SK-N-SH (cell line): ENCODE results near the gene NRG3.

Experiments used
- NRF1 ChIP-seq: IDR thresholded peaks from 2 replicates; pipeline ENCODE4 v1.6.1; 2012; ENCODE audit warnings: low read depth, mild to moderate bottlenecking, low read length
- POLR2AphosphoS5 ChIP-seq: IDR thresholded peaks from 2 replicates; pipeline ENCODE4 v1.6.1; 2012; ENCODE audit warnings: low read depth, low read length
- SIN3A ChIP-seq: IDR thresholded peaks from 2 replicates; pipeline ENCODE4 v1.6.1; 2012; ENCODE audit warnings: low read depth, mild to moderate bottlenecking, low read length, moderate library complexity, borderline replicate concordance
- YY1 ChIP-seq: IDR thresholded peaks from 2 replicates; pipeline ENCODE4 v1.4.0; 2012; ENCODE audit warnings: low read depth, mild to moderate bottlenecking
- TF ChIP-seq, protein P1 (sequence below): fragments of 200-600 bp; sonication (generic); IDR thresholded peaks from 2 replicates; pipeline ENCODE4 v1.6.1; 2017; ENCODE audit warnings: antibody characterized with exemption, mild to moderate bottlenecking, moderate library complexity
- TF ChIP-seq, protein P2 (sequence below): IDR thresholded peaks from 2 replicates; pipeline ENCODE4 v1.6.1; 2012; ENCODE audit warnings: mild to moderate bottlenecking, low read depth, low read length, moderate library complexity
- TF ChIP-seq, protein P3 (sequence below): IDR thresholded peaks from 2 replicates; pipeline ENCODE4 v1.4.0; 2012; ENCODE audit warnings: low read depth

DNA sequence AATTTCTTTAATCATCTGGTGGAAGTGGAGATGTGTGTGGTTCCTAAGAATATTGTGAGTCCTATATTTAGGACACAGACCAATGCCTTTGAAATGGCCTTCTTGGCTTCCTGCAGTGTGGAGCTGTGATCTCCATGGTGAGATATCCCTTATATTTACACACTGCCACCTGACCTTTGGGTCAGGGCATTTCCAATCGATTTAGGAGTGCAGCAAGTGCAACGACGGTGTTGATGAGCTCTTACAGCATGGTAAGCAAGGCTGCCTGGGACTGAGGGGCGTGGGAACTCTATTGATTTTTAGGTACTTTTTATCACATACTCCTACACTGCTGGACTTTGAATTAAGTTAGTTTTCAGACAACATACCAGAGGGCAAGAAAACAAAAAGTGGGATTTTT, 146.0 kb downstream of the NRG3 start:
- TF ChIP-seq, protein P1, sequence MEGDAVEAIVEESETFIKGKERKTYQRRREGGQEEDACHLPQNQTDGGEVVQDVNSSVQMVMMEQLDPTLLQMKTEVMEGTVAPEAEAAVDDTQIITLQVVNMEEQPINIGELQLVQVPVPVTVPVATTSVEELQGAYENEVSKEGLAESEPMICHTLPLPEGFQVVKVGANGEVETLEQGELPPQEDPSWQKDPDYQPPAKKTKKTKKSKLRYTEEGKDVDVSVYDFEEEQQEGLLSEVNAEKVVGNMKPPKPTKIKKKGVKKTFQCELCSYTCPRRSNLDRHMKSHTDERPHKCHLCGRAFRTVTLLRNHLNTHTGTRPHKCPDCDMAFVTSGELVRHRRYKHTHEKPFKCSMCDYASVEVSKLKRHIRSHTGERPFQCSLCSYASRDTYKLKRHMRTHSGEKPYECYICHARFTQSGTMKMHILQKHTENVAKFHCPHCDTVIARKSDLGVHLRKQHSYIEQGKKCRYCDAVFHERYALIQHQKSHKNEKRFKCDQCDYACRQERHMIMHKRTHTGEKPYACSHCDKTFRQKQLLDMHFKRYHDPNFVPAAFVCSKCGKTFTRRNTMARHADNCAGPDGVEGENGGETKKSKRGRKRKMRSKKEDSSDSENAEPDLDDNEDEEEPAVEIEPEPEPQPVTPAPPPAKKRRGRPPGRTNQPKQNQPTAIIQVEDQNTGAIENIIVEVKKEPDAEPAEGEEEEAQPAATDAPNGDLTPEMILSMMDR = no peak
- TF ChIP-seq POLR2AphosphoS5 = no peak
- TF ChIP-seq, protein P2, sequence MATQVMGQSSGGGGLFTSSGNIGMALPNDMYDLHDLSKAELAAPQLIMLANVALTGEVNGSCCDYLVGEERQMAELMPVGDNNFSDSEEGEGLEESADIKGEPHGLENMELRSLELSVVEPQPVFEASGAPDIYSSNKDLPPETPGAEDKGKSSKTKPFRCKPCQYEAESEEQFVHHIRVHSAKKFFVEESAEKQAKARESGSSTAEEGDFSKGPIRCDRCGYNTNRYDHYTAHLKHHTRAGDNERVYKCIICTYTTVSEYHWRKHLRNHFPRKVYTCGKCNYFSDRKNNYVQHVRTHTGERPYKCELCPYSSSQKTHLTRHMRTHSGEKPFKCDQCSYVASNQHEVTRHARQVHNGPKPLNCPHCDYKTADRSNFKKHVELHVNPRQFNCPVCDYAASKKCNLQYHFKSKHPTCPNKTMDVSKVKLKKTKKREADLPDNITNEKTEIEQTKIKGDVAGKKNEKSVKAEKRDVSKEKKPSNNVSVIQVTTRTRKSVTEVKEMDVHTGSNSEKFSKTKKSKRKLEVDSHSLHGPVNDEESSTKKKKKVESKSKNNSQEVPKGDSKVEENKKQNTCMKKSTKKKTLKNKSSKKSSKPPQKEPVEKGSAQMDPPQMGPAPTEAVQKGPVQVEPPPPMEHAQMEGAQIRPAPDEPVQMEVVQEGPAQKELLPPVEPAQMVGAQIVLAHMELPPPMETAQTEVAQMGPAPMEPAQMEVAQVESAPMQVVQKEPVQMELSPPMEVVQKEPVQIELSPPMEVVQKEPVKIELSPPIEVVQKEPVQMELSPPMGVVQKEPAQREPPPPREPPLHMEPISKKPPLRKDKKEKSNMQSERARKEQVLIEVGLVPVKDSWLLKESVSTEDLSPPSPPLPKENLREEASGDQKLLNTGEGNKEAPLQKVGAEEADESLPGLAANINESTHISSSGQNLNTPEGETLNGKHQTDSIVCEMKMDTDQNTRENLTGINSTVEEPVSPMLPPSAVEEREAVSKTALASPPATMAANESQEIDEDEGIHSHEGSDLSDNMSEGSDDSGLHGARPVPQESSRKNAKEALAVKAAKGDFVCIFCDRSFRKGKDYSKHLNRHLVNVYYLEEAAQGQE = no peak
- TF ChIP-seq, protein P3, sequence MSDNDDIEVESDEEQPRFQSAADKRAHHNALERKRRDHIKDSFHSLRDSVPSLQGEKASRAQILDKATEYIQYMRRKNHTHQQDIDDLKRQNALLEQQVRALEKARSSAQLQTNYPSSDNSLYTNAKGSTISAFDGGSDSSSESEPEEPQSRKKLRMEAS = no peak
- no peak for TF ChIP-seq NRF1
- no peak for TF ChIP-seq SIN3A
- TF ChIP-seq YY1 = no peak
